GM21529 (cell line): Measurements from ENCODE around the gene TVP23A.
A peak's percentile ranks its signal among the peaks of the same experiment; 100 is the strongest.
"Not testable (repeated sequence)": the region's sequence is repeated elsewhere in the genome, so short reads cannot be mapped to it uniquely, and the experiment has no call there.

ENCODE experiments used
- ATAC-seq: cut with Tn5 transposase; IDR thresholded peaks from one replicate; pipeline ENCODE4 v1.9.1; 2021; ENCODE audit not compliant: unreplicated experiment

TVP23A gene

DNA sequence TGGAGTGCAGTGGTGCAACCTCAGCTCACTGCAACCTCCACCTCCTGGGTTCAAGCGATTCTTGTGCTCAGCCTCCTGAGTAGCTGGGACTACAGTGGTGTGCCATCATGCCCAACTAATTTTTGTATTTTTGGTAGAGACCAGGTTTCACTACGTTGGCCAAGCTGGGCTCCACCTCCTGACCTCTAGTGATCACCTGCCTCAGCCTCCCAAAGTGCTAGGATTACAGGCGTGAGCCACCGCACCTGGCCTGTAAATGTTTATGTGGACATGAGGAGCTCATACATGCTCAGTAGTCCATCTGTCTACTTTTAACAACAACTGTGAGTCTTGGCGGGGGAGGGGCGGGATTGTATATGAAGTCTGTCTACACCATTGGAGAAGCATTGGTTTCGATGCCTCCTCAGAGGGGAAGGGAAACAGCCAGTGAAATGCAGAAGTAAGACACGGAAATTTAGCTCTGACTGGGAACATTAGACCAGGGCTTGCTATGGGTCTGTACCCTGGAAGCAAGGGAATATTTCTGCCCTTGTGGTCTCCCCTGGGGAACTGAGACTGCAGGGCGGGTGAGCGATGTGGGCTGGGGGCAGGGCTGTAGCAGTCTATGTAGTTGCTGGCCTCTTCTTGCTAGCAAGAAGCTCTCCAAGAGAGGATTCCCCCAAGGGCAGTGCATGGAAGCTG lies 65.6 kb downstream of the TVP23A start:
- ATAC-seq: peak; percentile 62

DNA sequence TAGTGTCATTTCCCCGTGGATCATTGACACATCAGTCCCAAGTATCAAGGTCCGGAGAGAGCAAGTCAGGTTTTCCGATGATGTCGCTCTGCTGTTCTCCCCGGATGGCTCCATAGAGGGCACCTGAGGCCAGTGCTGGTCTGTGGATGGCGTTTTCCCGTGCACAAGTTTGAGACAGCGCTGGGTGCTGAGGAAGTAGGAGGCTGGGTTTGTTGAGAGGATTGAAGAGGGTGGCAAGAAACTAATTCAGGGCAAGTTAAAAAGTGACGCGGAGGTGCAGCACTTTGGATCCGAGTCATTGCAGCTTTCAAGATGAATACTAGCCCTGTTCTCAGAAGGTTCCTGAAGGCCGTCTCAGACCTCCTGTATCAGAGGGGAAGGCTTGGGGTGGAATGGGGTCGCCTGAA lies 67.3 kb downstream of the TVP23A start:
- ATAC-seq: no peak

DNA sequence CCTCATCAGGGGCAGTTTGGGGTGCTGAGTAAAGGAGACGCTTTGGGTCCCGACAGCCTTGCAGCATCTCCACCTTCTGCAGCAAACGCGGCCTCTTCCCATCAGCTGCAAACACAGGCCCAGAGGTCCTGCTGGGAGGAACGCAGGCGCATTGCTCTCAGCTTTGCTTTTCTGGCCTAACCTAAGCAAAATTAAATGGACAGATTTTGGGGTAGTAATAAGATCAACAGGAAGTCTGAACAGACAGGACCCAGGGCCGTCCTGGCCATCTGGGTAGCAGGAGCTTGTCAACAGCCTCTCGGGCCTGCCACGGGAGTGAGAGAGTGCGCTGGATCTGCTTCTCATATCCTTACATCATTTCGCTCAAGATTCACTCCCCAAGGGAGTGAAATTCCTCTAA lies 67.8 kb downstream of the TVP23A start:
- no peak for ATAC-seq

DNA sequence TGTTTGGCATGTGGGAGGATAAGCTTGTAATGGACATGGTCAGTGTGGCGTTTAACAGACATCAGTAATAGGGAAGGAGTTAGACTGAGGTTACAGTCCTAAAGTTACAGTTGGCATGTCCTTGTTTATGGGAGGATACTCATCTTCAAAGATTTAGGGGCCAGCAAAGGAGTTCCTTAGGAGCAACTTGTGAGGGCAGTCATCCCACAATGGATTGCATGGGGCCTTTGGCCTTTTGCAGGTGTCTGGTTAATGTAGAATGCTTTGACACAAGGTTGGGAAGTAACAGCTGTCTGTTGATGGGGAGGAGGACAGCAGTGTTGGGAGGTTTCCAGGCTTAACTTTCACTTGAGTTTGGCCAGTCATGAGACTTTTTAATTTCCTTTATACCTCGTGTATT lies 72.8 kb downstream of the TVP23A start:
- ATAC-seq: no peak

DNA sequence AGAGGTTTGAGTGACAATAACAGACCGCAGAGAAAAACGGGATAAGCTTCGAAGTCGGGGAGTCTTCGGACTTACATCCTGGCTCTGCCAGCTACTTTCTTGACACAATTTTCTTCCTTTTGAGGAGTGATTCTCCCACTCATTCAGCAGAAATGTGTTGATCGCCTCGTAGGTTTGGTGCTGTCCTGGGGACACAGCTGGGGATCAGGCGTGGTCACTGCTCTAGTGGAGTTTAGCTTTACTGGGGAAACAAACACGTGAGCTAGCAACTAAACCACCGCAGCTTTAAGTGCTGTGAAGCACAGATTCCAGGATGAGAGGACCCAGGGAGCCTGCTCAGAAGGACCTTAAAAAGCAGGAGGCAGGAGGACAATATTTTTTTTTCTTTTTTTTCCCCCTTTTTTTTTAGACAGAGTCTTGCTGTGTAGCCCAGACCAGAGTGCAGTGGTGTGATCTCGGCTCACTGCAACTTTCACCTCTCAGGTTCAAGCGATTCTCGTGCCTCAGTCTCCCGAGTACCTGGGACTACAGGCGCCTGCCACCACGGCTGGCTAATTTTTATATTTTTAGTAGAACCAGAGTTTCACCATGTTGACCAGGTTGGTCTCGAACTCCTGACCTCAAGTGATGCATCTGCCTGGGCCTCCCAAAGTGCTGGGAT lies 74.1 kb downstream of the TVP23A start:
- no peak for ATAC-seq

DNA sequence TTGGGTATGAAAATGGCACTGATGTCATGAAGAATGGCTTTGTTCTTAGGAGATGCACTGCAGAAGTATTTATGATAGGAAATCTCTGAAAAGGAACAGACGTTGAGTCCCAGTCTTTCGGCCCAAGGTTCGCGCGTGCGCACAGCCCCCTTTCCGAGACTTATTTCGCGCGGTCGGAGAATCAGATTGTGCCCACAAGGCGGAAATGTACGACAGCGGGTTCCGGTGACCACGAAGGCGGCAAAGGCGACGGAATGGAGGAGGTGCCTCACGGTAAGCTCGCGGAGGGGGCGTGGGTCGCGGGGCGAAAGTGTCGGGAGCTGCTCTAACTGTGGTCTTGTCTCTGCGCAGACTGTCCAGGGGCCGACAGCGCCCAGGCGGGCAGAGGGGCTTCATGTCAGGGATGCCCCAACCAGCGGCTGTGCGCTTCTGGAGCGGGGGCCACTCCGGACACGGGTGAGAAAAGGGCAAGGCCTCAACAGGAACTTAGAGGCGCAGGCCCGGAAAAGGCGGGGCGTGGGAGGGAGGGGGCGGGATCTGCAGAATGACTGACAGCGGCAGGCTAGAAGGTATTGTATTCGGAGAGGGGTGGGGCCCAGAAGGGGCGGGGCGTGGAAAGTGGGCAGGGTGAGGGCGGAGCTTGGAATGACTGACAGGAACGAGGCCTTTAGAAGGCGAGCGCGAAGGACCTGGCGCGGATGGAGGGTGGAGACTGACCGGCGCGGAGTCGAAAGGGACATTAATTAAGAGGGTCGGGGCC lies 74.8 kb downstream of the TVP23A start, which contains the start of gene NUBP1:
Gene NUBP1 (plus strand): TSS at position 233 of the 760 bp plus-strand sequence. CDS start 22 bp downstream, at position 255.
- peak; percentile 79 for ATAC-seq

DNA sequence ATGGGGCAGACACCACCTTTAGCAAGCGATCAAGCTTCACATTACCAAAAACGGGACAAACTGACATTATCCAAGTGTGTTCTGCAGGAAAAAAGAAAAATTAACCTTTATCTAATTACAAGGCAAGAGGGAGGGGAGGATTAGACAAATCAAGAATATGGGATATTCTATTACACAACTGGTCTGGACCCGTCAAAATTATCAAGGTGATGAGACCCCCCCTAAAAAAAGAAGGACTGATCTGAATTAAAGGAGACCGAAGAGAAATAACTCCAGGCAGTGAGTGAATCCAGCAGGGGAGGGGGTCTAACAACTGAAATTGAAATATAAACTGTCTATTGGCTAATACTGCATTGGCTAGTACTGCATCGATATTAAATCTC lies 75.4 kb downstream of the TVP23A start:
- ATAC-seq: no peak

DNA sequence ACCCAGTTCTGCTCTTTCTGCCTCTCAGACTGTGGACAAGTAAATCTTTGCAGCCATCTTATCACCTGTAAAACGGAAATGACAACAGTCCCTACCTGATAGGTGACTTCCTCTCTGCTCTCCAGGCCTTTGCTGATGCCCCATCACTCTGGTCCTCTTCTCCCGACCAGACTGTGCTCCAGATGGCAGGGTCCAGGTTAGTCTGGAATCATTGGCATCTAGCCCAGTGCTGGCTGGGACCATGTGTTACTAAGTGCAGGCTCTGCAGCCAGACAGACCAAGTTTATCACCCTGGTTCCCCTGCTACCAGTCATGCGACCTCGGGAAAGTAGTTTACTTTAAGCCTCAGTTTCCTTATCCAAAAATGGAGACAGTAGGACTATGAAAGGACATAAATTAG lies 76.8 kb downstream of the TVP23A start:
- no peak for ATAC-seq

DNA sequence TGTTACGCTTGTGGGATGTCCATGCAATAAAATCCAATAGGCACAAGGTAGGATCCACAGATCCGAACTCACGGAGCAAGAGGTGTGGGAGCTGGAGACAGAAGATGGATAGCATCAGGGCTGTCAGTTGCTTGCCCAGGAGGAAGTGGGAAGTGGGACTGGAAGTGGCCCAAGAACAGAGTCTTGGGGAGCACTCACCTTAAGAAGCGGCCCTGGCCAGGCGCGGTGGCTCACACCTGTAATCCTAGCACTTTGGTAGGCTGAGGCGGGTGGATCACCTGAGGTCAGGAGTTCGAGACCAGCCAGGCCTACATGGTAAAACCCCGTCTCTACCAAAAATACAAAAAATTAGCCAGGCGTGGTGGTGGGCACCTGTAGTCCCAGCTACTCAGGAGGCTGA lies 77.3 kb downstream of the TVP23A start:
- ATAC-seq: not testable (repeated sequence)

DNA sequence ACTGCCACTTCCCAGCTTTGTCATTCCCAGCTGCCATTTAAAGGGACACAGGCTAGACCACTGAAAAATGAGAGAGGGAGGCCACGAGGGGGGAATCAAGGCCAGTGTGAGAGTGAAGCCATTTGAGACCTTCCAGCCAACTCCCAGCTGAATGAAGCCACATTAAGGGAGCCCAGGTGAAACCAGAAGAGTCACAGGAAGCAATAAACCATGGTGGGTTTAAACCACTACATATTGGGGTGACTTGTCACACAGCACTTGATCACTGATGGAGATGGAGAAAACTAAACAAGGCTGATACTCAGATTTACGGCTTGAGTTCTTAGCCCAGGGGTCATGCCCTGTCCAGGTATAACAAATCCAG lies 77.8 kb downstream of the TVP23A start:
- ATAC-seq: no peak

DNA sequence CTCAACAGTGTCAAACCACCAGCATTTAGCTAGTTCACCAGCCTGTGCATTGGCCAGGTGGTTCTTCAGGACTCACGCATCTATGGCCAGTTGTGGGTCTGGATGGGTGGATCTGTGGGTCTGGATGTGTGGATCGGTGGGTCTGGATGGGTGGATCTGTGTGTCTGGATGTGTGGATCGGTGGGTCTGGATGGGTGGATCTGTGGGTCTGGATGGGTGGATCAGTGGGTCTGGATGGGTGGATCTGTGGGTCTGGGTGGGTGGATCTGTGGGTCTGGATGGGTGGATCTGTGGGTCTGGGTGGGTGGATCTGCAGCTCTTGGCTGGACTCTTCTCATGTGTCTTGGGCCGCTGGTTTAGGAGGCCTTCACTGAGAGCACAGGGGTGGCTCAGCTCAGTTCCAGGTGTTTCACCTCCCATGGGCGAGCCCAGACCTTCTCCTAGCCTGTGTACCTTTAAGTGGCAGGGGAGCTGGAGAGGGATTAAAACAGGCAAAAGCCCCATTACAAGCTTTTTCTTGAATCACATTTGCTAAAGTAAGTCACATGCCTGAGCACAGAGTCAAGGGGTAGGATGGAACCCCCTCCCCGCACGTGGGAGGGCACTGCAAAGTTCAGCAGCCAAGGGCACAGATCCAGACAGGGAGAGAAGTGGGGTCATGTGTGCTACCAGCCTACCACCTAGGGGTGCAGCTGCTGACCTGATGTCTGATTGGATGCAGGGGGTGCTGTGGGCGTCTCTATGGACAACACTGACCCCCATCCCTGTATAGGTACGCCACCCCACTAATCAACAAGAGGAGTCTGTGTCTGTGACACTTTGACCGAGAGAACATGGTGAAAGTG lies 78.4 kb downstream of the TVP23A start:
- no peak for ATAC-seq

DNA sequence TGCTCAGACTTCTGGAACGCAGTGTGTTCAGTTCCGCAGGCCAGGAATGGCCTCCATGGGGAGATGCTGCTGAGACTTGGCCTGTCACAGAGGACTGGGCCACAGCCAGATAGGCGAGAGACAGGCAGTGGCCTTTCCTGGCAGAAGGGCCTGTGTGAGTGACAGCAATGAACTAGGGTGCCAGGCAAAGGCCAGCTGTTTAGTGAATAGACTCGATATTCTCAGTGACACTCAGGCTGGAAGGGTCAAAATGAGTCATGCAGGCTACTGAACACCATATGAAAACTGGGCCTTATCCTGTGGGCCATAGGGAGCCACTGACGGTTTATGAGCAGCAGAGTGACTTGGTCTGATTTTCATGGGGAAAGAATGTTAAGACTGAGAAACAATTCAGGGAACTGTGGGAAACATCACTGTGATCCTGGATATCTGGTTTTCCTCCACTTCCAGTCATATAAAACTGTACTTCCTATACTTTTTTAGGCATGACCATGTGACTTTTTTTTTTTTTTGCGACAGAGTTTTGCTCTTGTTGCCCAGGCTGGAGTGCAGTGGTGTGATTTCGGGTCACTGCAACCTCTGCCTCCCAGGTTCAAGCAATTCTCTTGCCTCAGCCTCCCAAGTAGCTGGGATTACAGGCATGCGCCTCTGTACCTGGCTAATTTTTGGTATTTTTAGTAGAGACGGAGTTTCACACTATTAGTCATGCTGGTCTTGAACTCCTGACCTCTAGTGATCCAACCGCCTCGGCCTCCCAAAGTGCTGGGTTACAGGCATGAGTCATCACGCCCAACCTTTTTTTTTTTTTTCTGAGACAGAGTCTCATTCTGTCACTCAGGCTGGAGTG lies 80.1 kb downstream of the TVP23A start:
- peak; percentile 73 for ATAC-seq

DNA sequence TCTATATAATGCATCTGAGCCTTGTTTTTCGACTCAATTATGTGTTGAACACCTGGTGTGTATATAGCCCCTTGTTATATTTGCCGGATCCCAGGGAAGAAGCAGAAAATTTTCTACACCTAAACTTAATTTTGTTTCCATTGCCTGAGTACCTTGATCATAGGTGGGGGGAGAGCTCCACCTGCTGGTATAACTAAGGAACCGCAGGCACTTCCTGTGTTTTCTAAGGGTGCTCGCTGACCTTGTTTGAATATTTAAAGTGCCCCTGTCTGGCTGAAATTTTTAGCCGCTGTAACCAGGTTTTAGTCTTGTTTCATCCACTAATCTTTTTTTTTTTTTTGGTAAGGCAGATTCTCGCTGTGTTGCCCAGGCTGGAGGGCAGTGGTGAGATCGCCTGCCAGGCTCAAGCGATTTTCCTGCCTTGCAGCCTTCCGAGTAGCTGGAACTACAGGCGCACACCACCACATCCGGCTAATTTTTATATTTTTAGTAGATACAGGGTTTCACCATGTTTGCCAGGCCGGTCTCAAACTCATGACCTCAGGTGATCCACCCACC lies 81.4 kb downstream of the TVP23A start:
- ATAC-seq: no peak

DNA sequence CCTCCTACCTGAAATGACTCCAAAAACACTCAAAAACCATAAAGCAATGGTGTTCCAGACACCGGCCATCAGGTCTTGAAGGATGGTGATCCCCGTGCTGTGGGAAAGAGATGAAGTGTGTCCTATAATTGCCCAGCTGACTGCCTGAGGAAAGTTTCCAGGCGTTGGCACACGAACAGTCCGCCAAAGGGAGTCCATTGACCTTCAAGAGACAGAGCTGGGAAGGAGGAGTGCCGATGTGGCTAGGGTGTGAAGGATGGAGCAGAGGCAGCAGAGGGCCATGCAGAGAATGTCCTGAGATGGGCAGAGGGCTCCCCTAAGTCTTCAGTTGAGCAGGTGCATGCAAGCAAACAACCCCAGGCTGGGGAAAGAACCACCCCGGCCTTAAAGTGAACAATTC lies 86.8 kb downstream of the TVP23A start:
- no peak for ATAC-seq

DNA sequence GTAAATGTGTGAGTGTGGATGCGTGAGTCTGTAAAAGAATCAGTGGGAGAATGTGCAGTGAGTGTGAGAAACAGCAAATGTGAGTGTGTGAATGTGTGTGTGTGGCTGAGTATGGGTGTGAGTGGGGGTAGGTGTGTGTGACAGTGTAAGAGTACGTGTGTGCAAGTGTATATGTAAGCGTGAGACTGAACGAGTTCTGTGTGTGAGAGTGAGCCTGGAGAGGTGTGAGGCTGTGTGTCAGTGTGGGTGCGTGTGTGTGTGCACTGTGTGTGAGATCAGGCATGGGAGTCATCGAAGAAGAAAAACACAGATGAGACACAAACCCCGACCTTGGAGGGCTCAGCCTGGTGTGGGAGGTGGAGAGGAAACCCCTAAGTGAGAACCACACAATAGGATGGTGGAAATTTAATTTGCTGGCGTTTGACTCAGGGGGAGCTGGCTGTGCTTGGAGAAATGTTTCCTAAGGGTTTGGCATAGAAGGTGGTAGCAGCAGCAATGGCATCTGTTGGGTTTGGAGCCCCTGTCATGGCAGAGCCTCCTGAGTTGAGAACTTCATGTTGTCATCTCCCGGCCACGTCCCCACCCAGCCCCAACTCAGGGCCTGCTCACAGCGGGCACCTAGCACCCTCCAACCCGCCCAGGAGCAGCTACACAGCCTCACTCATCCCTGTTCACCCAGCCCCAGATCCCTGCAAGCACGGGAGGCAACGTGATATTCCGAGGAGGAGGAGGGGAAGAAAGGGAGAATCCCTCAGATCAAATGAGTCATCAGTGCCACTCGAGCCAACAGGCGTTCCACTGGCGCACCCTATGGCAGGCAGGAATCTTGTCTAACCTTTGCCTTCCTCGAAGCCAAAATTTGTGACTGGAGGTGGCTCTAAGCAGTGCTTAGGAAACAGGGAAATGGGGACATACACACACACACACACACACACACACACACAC lies 89.2 kb downstream of the TVP23A start:
- ATAC-seq: no peak

DNA sequence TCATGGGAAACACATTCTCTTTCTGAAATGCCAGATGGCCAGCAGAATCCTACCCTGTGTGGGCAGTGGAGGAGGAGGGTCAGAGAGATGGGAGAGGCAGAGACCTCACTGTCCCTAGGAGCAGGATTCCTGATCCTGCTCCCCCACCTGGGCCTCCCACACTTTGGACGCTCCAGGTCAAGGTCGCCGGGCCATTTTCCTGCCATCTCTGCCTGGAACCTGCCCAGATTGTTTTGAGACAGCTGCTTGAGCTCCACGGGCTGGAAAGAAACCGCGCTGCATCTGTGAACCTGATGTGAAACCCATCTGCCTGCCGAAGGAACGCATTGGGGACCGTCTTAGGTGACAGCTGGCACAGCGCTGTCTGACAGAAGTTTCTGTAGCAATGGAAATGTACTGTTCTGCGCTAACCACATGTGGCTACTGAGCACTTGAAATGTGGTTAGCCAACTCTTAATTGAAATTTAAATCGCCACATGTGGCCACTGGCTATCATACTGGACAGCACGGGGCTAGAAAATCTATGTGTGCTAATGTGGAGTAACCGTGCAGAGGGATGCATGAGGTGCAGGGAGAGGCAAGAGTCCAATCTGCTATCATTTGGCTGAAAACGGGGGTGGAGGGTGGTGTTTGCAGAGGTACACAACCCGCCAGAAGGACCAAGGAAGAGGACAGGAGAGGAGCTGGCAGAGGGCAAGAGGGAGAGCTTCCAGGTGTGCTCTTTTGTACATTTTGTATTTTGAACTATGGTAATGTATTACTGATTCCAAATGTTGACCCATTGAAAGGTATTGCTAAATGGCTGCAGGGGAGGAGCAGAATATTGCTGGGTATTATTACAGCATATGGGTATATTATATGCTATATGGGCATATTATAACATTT lies 90.3 kb downstream of the TVP23A start:
- no peak for ATAC-seq
